SK-N-SH (cell line): ENCODE results near the gene STAC.

Source experiments
- CTCF ChIP-seq: fragments of 200-600 bp; sonication (generic); IDR thresholded peaks from 2 replicates; pipeline ENCODE4 v1.6.1; 2017; ENCODE audit warnings: antibody characterized with exemption, mild to moderate bottlenecking, moderate library complexity
- POLR2AphosphoS5 ChIP-seq: IDR thresholded peaks from 2 replicates; pipeline ENCODE4 v1.6.1; 2012; ENCODE audit warnings: low read depth, low read length
- TAF1 ChIP-seq: IDR thresholded peaks from 2 replicates; pipeline ENCODE4 v1.6.1; 2012; ENCODE audit warnings: low read depth, mild to moderate bottlenecking, low read length, moderate library complexity, borderline replicate concordance

DNA sequence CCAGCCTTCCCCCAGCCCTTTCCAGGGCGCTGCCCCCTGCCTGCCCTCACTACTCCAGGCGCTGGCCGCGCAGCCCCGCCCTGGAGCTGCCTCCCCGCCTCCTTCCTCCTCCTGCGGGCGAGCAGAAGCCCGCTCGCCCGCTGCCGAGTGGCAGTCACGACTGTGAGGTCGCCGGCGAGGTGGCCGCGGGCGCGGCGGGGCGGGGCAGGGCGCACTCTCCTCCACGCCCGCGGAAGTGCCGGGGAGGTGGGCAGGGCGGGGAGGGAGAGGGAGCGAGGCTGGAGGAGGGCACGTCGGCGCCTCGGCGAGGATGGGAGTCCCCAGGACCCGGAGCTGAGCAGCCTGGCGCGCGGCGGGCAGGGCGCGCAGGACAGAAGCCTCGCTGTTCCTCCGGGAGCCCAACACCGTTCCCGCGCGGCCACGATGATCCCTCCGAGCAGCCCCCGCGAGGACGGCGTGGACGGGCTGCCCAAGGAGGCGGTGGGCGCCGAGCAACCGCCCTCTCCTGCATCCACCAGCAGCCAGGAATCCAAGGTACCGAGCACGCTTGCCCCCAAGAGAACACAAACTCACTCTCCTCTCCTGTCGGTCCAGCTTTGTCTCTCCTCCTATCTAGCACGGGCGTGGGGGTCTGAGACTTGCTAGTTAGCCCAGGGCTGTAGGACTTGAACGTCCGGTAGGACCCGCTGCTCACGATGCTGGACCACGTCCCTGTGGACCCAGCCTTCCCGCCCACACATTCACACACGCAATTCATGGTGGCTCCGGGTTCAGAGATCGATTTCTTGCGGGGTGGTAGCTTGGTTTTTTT is at the start of gene STAC:
- TF ChIP-seq CTCF (no peak), POLR2AphosphoS5 (peak; percentile 75), TAF1 (peak; percentile 79)
